ENCODE results near the gene KIF6.

- TF ChIP-seq CTCF (IDR thresholded peaks at IDR 0.05) (no peak), POLR2A (IDR thresholded peaks at IDR 0.05) (no peak), POLR2AphosphoS5 (IDR thresholded peaks at IDR 0.05) (no peak)
These were observed 362.7 kb downstream of the KIF6 start for GRCh38 chr6:39362487-39362865.
